Tibial nerve (tissue), 4 donors: ENCODE results near the gene USP7. TPM values are rescaled to one million over a fixed set of nuclear protein-coding genes. Genes with fewer than 3 reads are reported as not detected.

Experiments used
- DNase-seq, 2 donors: peaks; one replicate each; pipeline ENCODE4 v3.0.0-alpha.2; 2019; ENCODE audit warnings: low spot score in 2 of 2
- H3K27ac ChIP-seq, 4 donors: fragments of 200-600 bp; sonication (generic) in 3 of 4; one replicate each; pipeline ENCODE4 v1.5.1; 2017 to 2019; ENCODE audit warnings: mild to moderate bottlenecking in 1 of 4
- H3K27me3 ChIP-seq, 2 donors: fragments of 200-600 bp; sonication (generic) in 1 of 2; one replicate each; pipeline versions ENCODE4 v1.5.1 to v1.6.0; 2017 to 2019
- H3K36me3 ChIP-seq, 3 donors: fragments of 200-600 bp; sonication (generic); one replicate each; pipeline ENCODE4 v1.5.1; 2018 to 2019
- H3K4me1 ChIP-seq, 4 donors: fragments of 200-600 bp; sonication (generic) in 3 of 4; one replicate each; pipeline ENCODE4 v1.5.1; 2017 to 2019
- H3K4me3 ChIP-seq, 4 donors: fragments of 200-600 bp; sonication (generic) in 3 of 4; one replicate each; pipeline ENCODE4 v1.5.1; 2017 to 2019; ENCODE audit warnings: mild to moderate bottlenecking in 1 of 4, moderate library complexity in 1 of 4
- H3K9me3 ChIP-seq, 4 donors: fragments of 200-600 bp; sonication (generic) in 3 of 4; one replicate each; pipeline ENCODE4 v1.5.1; 2017 to 2019
- EP300 ChIP-seq, 2 donors: sonication (generic); formaldehyde crosslinking; IDR thresholded peaks; one replicate each; pipeline ENCODE4 v1.6.1; 2017; ENCODE audit warnings: antibody characterized with exemption in 2 of 2, mild to moderate bottlenecking in 1 of 2
- POLR2A ChIP-seq, 2 donors: fragments of 450-650 bp; IDR thresholded peaks; one replicate each; pipeline ENCODE4 v1.6.1; 2017; ENCODE audit warnings: antibody characterized with exemption in 2 of 2, mild to moderate bottlenecking in 2 of 2, moderate library complexity in 2 of 2
- WGBS, 2 donors: methylation state at CpG; one replicate each; pipeline ENCODE4 v1.1.5; 2018; 5-methylcytosine and 5-hydroxymethylcytosine counted together
- total RNA-seq, 4 donors: library from RNA; depleted of rRNA; stranded (reverse); fragments of >200 nt; gene quantifications; one replicate each; pipeline ENCODE4 v1.1.0, GENCODE V29; 2016
- TF ChIP-seq, protein P1 (sequence below), 5 experiments: fragments of 200-600 bp in 3 of 5; fragments of 450-650 bp in 2 of 5; sonication (generic) in 3 of 5; IDR thresholded peaks; one replicate each; pipeline ENCODE4 v1.5.1; 2016 to 2019; ENCODE audit warnings: antibody characterized with exemption in 5 of 5, mild to moderate bottlenecking in 3 of 5, moderate library complexity in 2 of 5

Gene USP7
- 100 to 1,000 TPM in 1 of 4 donors, 10 to 100 TPM in 3; 83.4 to 114 (median 89.6) TPM for total RNA-seq

DNA sequence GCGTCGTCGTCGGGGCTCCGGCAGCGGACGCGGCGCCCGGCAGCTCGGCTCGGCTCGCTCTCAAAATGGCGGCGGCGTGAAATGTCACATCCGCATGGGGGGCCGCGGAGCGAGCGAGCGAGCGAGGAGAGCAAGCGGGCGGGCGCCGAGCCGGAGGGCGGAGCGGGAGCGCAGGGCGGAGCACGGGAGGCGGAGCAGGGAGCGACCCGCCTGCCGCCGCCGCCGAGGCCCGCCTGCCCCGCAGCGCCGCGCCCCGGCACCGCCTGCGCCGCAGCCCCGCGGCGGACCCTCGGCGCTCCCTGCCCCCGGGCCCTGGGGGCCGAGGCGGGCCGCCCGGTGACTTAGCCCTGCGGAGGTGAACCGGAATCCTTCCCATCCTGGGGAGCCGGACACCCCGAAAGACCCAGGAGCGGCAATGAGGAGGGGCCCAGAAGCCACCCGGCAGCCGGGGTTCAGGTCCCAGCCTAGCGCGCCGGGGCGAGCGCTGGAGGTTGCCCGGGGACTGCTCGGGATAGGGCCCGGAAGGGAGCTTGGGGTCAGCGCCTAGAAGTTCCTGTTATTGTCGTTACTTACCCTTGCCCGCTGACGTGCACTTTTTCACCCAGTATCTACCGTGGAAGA is at the start of gene USP7:
TSS of gene USP7 (minus strand) at position 86 of the 621 bp plus-strand sequence. CDS start 621 bp downstream, outside the sequence.
- WGBS, 2 donors: 1% methylated on average over 29 to 32 of the region's 79 CpGs
- TF ChIP-seq, protein P1, sequence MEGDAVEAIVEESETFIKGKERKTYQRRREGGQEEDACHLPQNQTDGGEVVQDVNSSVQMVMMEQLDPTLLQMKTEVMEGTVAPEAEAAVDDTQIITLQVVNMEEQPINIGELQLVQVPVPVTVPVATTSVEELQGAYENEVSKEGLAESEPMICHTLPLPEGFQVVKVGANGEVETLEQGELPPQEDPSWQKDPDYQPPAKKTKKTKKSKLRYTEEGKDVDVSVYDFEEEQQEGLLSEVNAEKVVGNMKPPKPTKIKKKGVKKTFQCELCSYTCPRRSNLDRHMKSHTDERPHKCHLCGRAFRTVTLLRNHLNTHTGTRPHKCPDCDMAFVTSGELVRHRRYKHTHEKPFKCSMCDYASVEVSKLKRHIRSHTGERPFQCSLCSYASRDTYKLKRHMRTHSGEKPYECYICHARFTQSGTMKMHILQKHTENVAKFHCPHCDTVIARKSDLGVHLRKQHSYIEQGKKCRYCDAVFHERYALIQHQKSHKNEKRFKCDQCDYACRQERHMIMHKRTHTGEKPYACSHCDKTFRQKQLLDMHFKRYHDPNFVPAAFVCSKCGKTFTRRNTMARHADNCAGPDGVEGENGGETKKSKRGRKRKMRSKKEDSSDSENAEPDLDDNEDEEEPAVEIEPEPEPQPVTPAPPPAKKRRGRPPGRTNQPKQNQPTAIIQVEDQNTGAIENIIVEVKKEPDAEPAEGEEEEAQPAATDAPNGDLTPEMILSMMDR (IDR thresholded peaks at IDR 0.05): no peak
- TF ChIP-seq POLR2A (IDR thresholded peaks at IDR 0.05) (peak; percentile 52 to 57), EP300 (IDR thresholded peaks at IDR 0.05) (peak in 1 of 2 donors; percentile 77)

DNA sequence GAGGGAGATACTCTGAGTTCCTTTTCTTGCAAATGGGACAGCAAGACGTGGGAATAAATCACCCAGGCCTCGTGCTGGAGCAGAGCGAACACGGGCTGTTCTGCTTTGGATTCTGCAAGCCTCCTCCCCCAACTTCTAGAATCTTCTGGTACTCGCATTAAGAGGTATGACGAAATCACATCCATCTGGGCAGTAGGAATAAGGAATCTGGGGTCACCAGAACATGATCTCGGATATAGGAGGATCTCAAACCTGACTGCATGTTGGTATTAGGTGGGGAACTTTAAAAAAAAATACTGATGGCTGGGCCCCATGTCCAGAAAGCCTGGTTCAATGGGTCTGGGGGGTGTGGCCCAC is 49.8 kb upstream of the USP7 start:
- 51 to 57% methylated on average over 7 of the region's 7 CpGs for WGBS, 2 donors
- H3K36me3 ChIP-seq: no peaks in the 10 kb centered on the region
- H3K27me3 ChIP-seq: peaks cover 0 to 5% of the 10 kb centered on the region in 2 donors
- TF ChIP-seq POLR2A (IDR thresholded peaks at IDR 0.05) (no peak), EP300 (IDR thresholded peaks at IDR 0.05) (no peak)
- TF ChIP-seq, protein P1 (IDR thresholded peaks at IDR 0.05): no peak
- H3K27ac ChIP-seq: no peak overlapping the region
- no peak overlapping the region for H3K4me3 ChIP-seq
- H3K9me3 ChIP-seq: peaks cover 0 to 24% (median 0%) of the 10 kb centered on the region in 4 donors
- peaks cover 0 to 11% (median 3%) of the 10 kb centered on the region in 4 donors for H3K4me1 ChIP-seq
- no peak for DNase-seq

More for the DNA sequence above, at the start of gene USP7:
- Histone ChIP-seq H3K4me3 (peak within 1 kb of the TSS; percentile 65 to 75 (median 70)), H3K27ac (peak within 1 kb of the TSS; percentile 37 to 88 (median 84)), H3K36me3 (no peaks in the 10 kb centered on the region), H3K4me1 (peaks cover 0 to 43% (median 33%) of the 10 kb centered on the region in 4 donors), H3K9me3 (no peaks in the 10 kb centered on the region), H3K27me3 (no peaks in the 10 kb centered on the region)
- DNase-seq: peak; percentile 87 to 89

DNA sequence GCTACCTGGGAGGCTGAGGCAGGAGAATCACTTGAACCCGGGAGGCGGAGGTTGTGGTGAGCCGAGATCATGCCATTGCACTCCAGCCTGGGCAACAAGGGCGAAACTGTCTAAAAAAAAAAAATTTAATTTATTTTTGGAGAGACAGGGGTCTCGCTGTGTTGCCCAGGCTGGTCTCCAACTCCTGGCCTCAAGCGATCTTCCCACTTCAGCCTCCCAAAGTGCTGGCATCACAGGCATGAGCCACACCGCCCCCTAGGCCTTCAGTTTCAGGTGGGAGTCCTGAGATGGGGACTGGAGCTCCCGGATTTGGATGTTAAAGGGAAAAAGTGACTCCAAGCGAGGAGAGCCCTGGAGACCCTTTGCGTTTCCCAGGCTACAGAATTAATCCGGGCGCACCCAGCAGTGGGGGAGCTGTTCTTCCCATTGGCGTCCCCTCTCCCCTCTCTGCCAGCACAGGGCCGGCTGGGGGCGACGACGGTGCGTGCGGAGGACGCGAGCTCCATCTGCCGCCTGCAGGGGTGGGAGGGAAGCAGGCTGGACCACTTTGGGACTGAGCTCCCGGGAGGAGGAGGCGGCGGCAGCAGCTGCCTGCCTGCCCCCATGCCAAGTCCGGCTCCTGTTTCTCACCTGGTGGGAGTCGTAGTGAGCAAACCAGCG is 49.3 kb upstream of the USP7 start:
- Histone ChIP-seq H3K4me1 (peaks cover 0 to 14% (median 6%) of the 10 kb centered on the region in 4 donors), H3K36me3 (no peaks in the 10 kb centered on the region), H3K27me3 (peaks cover 0 to 5% of the 10 kb centered on the region in 2 donors), H3K9me3 (peaks cover 0 to 24% (median 0%) of the 10 kb centered on the region in 4 donors), H3K27ac (no peak overlapping the region), H3K4me3 (no peak overlapping the region)
- TF ChIP-seq, protein P1 (IDR thresholded peaks at IDR 0.05): no peak
- TF ChIP-seq EP300 (IDR thresholded peaks at IDR 0.05) (no peak), POLR2A (IDR thresholded peaks at IDR 0.05) (no peak)
- WGBS, 2 donors: 35 to 39% methylated on average over 18 of the region's 28 CpGs
- DNase-seq: no peak

DNA sequence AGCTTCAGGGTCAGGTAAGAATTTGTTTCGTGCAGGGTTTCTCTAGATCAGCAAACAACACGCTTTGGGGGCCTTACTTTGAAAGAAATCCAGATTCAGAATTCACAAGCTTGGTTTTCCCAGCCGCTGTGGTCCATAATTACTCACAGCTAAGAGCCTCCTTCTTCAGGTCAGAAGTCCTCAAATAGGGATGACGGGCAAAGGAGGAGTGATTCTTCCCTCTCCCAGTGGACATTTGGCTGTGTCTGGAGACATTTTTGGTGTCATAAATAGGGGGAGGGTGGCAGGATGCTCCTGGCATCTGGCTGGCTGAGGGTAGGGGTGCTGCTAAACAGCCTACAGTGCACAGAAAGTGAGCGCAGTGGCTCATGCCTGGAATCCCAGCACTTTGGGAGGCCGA is 48.6 kb upstream of the USP7 start:
- Histone ChIP-seq H3K36me3 (no peaks in the 10 kb centered on the region), H3K9me3 (peaks cover 0 to 24% (median 0%) of the 10 kb centered on the region in 4 donors), H3K27me3 (peaks cover 0 to 5% of the 10 kb centered on the region in 2 donors), H3K27ac (no peak overlapping the region), H3K4me3 (no peak overlapping the region), H3K4me1 (peaks cover 0 to 14% (median 6%) of the 10 kb centered on the region in 4 donors)
- no peak for TF ChIP-seq EP300 (IDR thresholded peaks at IDR 0.05)
- 57 to 90% methylated on average over 6 of the region's 6 CpGs for WGBS, 2 donors
- no peak for DNase-seq

DNA sequence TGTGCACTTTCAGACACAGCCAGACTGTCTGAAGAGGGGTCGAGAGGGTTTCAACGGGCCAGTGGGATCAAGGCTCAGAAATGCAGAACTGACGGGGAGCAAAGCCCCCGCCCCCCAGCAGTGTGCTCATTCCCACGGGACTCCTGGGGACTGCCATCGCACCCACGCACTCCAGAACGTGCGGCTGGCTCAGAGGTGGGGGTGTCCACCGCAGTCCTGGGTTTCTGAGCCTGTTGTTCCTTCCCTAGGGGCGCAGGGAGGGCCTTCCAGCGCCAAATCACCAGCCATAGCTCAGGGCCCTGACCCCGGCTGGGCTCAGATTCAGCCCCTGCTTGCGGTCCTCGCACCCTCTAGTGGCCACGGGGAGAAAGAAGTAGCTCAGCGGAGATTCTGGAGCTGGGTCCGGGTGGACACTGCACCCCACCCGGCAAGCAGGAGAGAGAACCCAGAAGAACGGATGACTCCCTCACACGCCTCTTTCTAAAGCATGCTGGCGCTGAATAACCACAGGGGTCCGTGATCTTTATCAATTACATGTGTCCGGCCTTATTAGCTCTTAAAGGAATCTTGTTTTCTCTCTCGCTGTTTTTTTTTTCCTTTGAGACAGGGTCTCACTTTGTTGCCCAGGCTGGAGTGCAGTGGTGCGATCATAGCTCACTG is 45.0 kb upstream of the USP7 start:
- H3K36me3 ChIP-seq: no peaks in the 10 kb centered on the region
- peaks cover 0 to 14% (median 6%) of the 10 kb centered on the region in 4 donors for H3K4me1 ChIP-seq
- no peak overlapping the region for H3K27ac ChIP-seq
- 7 to 13% methylated on average over 14 to 19 of the region's 26 CpGs for WGBS, 2 donors
- DNase-seq: peak; percentile 45 to 69
- TF ChIP-seq EP300 (IDR thresholded peaks at IDR 0.05) (peak in 1 of 2 donors; percentile 6), POLR2A (IDR thresholded peaks at IDR 0.05) (no peak)
- TF ChIP-seq, protein P1 (IDR thresholded peaks at IDR 0.05): peak; percentile 75 to 88 (median 80)
- peak overlapping the region in 1 of 4 donors; percentile 36 for H3K4me3 ChIP-seq
- peaks cover 0 to 5% of the 10 kb centered on the region in 2 donors for H3K27me3 ChIP-seq
- H3K9me3 ChIP-seq: peaks cover 0 to 5% (median 0%) of the 10 kb centered on the region in 4 donors
